SK-N-SH treated with all-trans-retinoic acid at 6 μM for 48 hours (cell line): ENCODE results near the gene PRRG2.

Source experiments
- ARNTL ChIP-seq: fragments of 450-650 bp; formaldehyde crosslinking; IDR thresholded peaks from 2 replicates; pipeline ENCODE4 v1.5.0; 2020; ENCODE audit warnings: low read depth, mild to moderate bottlenecking, moderate library complexity, borderline replicate concordance
- BACH2 ChIP-seq: fragments of 250-450 bp; sonication (Bioruptor Pico); IDR thresholded peaks from 2 replicates; pipeline ENCODE4 v1.9.0; 2021; ENCODE audit warnings: mild to moderate bottlenecking, borderline replicate concordance
- CSDC2 ChIP-seq: fragments of 250-450 bp; sonication (Bioruptor Pico); IDR thresholded peaks from 2 replicates; pipeline ENCODE4 v1.5.0; 2020; ENCODE audit warnings: mild to moderate bottlenecking, moderate library complexity
- ESRRG ChIP-seq: fragments of 250-450 bp; sonication (Bioruptor Pico); IDR thresholded peaks from 2 replicates; pipeline ENCODE4 v1.6.1; 2021; ENCODE audit warnings: mild to moderate bottlenecking
- GLIS3 ChIP-seq: fragments of 250-450 bp; sonication (Bioruptor Pico); IDR thresholded peaks from 2 replicates; pipeline ENCODE4 v1.5.0; 2020; ENCODE audit warnings: mild to moderate bottlenecking, moderate library complexity
- PPARA ChIP-seq: fragments of 250-450 bp; sonication (Bioruptor Pico); IDR thresholded peaks from 2 replicates; pipeline ENCODE4 v1.5.0; 2020; ENCODE audit warnings: mild to moderate bottlenecking, borderline replicate concordance
- RARB ChIP-seq: fragments of 250-450 bp; sonication (Bioruptor Pico); IDR thresholded peaks from 2 replicates; pipeline ENCODE4 v1.8.0; 2021; ENCODE audit warnings: mild to moderate bottlenecking, moderate library complexity
- TCF4 ChIP-seq: fragments of 250-450 bp; sonication (Bioruptor Pico); IDR thresholded peaks from 2 replicates; pipeline ENCODE4 v1.8.0; 2021; ENCODE audit warnings: mild to moderate bottlenecking, moderate library complexity, borderline replicate concordance
- TOX ChIP-seq: fragments of 250-450 bp; sonication (Bioruptor Pico); IDR thresholded peaks from 2 replicates; pipeline ENCODE4 v1.8.0; 2021; ENCODE audit warnings: mild to moderate bottlenecking, moderate library complexity, borderline replicate concordance
- ZC3H10 ChIP-seq: fragments of 250-450 bp; sonication (Bioruptor Pico); IDR thresholded peaks from 2 replicates; pipeline ENCODE4 v1.5.1; 2021; ENCODE audit warnings: mild to moderate bottlenecking, moderate library complexity
- ZFP30 ChIP-seq: fragments of 450-650 bp; formaldehyde crosslinking; IDR thresholded peaks from 2 replicates; pipeline ENCODE4 v1.5.0; 2022; ENCODE audit warnings: mild to moderate bottlenecking, moderate library complexity
- ZNF70 ChIP-seq: fragments of 450-650 bp; formaldehyde crosslinking; IDR thresholded peaks from 2 replicates; pipeline ENCODE4 v1.5.0; 2020; ENCODE audit warnings: mild to moderate bottlenecking, moderate library complexity
- ZNF8 ChIP-seq: fragments of 450-650 bp; formaldehyde crosslinking; IDR thresholded peaks from 2 replicates; pipeline ENCODE4 v1.5.0; 2020; ENCODE audit warnings: mild to moderate bottlenecking, moderate library complexity
- TF ChIP-seq, protein P1 (sequence below): fragments of 250-450 bp; sonication (Bioruptor Pico); IDR thresholded peaks from 2 replicates; pipeline ENCODE4 v1.8.0; 2020; ENCODE audit warnings: mild to moderate bottlenecking, moderate library complexity, borderline replicate concordance

DNA sequence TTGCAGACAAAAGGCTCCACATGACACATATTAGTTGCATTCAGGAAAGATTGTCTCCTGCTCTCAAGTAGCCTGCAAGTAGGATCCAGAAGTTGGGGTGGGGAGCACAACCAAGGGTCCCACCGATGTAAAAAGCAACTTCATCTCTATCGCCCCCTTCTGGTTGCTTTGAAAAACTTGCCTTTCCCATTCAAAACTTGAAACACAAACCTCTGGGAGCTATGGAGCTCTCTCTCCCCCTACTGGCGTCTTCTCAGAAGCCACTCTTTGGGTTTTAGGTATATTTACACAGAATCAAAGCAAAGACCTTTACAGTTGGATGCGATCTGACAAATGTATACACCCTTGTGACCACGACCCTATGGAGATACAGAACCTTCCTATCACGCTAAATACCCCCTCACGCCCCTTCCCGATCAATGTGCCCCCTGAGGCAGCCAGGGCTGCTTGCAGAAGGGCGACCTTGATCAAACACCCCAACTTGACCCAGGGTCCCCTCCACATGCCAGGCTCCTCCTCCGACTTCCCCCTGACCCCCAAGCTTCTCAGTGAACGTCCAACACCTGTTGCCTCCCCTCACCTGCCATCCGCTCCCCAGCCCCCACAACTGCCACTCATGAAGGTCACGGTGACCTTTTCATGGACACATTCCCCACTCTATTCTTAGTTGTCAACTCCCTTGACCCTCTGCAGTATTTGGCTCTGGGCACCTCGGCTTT is 10.8 kb upstream of the PRRG2 start:
- TF ChIP-seq PPARA (CRISPR knock-in tag) (no peak), GLIS3 (CRISPR knock-in tag) (no peak), ARNTL (CRISPR knock-in tag) (no peak), TCF4 (no peak), CSDC2 (CRISPR knock-in tag) (no peak), RARB (no peak), ESRRG (CRISPR knock-in tag) (no peak), ZFP30 (no peak), ZNF70 (CRISPR knock-in tag) (no peak), BACH2 (no peak), ZNF8 (CRISPR knock-in tag) (no peak), TOX (CRISPR knock-in tag) (no peak), ZC3H10 (no peak)
- TF ChIP-seq, protein P1, sequence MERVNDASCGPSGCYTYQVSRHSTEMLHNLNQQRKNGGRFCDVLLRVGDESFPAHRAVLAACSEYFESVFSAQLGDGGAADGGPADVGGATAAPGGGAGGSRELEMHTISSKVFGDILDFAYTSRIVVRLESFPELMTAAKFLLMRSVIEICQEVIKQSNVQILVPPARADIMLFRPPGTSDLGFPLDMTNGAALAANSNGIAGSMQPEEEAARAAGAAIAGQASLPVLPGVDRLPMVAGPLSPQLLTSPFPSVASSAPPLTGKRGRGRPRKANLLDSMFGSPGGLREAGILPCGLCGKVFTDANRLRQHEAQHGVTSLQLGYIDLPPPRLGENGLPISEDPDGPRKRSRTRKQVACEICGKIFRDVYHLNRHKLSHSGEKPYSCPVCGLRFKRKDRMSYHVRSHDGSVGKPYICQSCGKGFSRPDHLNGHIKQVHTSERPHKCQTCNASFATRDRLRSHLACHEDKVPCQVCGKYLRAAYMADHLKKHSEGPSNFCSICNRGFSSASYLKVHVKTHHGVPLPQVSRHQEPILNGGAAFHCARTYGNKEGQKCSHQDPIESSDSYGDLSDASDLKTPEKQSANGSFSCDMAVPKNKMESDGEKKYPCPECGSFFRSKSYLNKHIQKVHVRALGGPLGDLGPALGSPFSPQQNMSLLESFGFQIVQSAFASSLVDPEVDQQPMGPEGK (CRISPR knock-in tag), result no peak
